ENCODE measurements around the gene IQCB1.

DNA sequence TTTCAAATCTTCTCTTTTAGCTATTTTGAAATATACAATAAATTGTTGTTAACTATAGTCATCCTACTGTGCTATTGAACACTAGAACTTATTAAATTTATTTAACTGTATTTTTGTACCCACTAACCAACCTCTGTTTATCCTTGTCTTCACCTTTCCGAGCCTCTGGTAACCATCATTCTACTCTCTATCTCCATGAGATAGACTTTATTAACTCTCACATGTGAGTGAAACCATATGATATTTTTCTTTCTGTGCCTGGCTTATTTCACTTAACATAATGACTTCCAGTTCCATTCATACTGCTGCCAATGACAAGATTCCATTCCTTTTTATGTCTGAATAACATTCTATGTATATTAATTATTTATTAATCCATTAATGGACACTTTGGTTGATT lies 43.6 kb upstream of the IQCB1 start:
- TF ChIP-seq, protein P1, sequence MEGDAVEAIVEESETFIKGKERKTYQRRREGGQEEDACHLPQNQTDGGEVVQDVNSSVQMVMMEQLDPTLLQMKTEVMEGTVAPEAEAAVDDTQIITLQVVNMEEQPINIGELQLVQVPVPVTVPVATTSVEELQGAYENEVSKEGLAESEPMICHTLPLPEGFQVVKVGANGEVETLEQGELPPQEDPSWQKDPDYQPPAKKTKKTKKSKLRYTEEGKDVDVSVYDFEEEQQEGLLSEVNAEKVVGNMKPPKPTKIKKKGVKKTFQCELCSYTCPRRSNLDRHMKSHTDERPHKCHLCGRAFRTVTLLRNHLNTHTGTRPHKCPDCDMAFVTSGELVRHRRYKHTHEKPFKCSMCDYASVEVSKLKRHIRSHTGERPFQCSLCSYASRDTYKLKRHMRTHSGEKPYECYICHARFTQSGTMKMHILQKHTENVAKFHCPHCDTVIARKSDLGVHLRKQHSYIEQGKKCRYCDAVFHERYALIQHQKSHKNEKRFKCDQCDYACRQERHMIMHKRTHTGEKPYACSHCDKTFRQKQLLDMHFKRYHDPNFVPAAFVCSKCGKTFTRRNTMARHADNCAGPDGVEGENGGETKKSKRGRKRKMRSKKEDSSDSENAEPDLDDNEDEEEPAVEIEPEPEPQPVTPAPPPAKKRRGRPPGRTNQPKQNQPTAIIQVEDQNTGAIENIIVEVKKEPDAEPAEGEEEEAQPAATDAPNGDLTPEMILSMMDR (conservative IDR thresholded peaks at IDR 0.05; ENCODE audit: low read depth in 2 of 2), result no peak
- TF ChIP-seq, protein P2, sequence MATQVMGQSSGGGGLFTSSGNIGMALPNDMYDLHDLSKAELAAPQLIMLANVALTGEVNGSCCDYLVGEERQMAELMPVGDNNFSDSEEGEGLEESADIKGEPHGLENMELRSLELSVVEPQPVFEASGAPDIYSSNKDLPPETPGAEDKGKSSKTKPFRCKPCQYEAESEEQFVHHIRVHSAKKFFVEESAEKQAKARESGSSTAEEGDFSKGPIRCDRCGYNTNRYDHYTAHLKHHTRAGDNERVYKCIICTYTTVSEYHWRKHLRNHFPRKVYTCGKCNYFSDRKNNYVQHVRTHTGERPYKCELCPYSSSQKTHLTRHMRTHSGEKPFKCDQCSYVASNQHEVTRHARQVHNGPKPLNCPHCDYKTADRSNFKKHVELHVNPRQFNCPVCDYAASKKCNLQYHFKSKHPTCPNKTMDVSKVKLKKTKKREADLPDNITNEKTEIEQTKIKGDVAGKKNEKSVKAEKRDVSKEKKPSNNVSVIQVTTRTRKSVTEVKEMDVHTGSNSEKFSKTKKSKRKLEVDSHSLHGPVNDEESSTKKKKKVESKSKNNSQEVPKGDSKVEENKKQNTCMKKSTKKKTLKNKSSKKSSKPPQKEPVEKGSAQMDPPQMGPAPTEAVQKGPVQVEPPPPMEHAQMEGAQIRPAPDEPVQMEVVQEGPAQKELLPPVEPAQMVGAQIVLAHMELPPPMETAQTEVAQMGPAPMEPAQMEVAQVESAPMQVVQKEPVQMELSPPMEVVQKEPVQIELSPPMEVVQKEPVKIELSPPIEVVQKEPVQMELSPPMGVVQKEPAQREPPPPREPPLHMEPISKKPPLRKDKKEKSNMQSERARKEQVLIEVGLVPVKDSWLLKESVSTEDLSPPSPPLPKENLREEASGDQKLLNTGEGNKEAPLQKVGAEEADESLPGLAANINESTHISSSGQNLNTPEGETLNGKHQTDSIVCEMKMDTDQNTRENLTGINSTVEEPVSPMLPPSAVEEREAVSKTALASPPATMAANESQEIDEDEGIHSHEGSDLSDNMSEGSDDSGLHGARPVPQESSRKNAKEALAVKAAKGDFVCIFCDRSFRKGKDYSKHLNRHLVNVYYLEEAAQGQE (IDR thresholded peaks at IDR 0.05; ENCODE audit: unreplicated experiment), result no peak
- no peak for TF ChIP-seq EZH2 (IDR thresholded peaks at IDR 0.05; ENCODE audit: low read depth, unreplicated experiment)
- TF ChIP-seq POLR2AphosphoS5 (IDR thresholded peaks at IDR 0.05; ENCODE audit: low read depth), result no peak
- no peak for TF ChIP-seq CREB1 (CRISPR knock-in tag; IDR thresholded peaks at IDR 0.05; ENCODE audit: low read depth)
- no peak for TF ChIP-seq EZH2phosphoT487 (IDR thresholded peaks at IDR 0.05; ENCODE audit: unreplicated experiment)
- TF ChIP-seq NANOG (IDR thresholded peaks at IDR 0.05; ENCODE audit: borderline replicate concordance), result no peak
- TF ChIP-seq STAT1 (IDR thresholded peaks at IDR 0.05; ENCODE audit: unreplicated experiment), result no peak
- TF ChIP-seq, protein P3, sequence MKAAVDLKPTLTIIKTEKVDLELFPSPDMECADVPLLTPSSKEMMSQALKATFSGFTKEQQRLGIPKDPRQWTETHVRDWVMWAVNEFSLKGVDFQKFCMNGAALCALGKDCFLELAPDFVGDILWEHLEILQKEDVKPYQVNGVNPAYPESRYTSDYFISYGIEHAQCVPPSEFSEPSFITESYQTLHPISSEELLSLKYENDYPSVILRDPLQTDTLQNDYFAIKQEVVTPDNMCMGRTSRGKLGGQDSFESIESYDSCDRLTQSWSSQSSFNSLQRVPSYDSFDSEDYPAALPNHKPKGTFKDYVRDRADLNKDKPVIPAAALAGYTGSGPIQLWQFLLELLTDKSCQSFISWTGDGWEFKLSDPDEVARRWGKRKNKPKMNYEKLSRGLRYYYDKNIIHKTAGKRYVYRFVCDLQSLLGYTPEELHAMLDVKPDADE (IDR thresholded peaks at IDR 0.05), result no peak
- TF ChIP-seq JUNB (IDR thresholded peaks at IDR 0.05; ENCODE audit: unreplicated experiment), result no peak
- TF ChIP-seq ZNF331 (CRISPR knock-in tag; IDR thresholded peaks at IDR 0.05; ENCODE audit: low read depth), result no peak
